HG03280 (cell line): Measurements from ENCODE around the gene ADCY4.

Experiments used
- ATAC-seq: cut with Tn5 transposase; IDR thresholded peaks from one replicate; pipeline ENCODE4 v1.9.1; 2021; ENCODE audit warnings: mild to moderate bottlenecking, moderate library complexity; ENCODE audit not compliant: unreplicated experiment

ADCY4 gene

DNA sequence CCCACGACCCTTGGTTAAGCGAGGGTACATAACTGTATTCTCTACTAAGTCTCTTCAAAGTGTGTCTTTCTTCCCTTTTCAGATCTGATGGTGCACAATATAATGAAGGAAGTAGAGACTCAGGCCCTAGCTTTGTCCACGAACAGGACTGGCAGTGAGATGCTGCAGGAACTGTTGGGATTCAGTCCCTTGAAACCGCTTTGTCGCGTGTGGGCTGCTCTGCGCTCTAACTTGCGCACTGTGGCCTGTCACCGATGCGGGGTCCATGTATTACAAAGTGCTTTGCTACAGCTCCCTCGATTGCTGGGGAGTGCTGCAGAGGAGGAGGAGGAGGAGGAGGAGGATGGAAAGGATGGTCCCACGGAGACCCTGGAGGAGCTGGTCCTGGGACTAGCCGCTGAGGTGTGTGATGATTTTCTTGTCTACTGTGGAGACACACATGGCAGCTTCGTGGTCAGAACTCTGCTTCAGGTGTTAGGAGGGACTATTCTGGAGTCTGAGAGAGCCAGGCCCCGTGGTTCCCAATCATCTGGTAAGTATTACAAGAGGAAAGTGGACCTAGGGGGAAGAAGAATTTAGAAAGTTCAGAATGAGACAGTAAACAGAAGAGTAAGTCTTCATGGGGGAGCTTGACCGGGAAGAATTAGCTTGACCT, 34.4 kb downstream of the ADCY4 start:
- ATAC-seq: no peak

DNA sequence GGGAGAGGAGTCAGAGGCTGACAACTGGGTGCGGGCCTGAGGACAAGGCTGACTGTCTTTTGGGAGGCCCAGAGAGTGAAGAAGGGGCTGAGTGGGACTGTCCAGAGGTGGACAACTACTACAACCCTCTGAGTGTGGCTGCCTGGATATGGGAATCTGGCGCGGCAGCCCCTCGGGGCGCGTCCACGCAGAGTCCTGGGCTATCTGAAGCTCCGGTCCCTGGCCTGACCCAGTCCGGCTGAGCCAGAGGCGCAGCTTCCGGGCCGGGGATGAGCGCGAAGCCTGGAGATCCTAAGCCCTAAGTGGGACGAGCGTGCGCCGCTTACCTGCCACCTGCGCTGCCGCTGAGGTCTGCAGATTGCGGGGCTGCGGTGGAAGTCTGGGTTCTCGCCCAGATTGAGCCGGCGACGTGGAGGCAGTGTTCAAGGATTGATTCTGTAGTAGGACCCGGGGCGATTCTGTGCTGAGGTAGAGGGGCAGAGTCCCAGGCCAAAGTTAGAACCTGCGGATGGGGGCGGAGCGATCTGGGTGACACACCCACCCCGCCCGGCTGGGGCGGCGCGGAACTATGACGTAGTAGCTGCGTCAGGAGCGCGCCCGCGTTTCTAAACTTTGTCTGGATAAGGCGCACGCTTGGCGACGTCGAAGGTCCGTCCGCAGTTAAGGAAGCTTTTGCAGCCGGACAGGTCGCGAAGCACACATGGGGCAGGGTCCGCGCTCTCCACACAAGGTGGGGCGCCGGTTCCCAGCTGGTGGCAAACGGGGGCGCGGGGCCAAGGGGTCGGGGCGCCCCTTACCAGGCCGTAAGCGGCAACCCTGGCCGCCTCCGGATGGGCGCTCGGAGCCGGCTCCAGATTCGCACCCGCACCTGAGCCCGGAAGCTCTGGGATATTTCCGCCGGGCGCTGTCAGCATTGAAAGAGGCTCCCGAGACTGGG, 35.3 kb downstream of the ADCY4 start, which contains the start of the genes DHRS1 and NOP9:
Gene DHRS1, minus strand, starts transcription at position 526 of the 937 bp plus-strand sequence. CDS start 674 bp downstream, outside the sequence.
Gene NOP9, plus strand, starts transcription at position 596 of the 937 bp plus-strand sequence. Its CDS starts 105 bp downstream, at position 701.
- peak; percentile 77 for ATAC-seq

DNA sequence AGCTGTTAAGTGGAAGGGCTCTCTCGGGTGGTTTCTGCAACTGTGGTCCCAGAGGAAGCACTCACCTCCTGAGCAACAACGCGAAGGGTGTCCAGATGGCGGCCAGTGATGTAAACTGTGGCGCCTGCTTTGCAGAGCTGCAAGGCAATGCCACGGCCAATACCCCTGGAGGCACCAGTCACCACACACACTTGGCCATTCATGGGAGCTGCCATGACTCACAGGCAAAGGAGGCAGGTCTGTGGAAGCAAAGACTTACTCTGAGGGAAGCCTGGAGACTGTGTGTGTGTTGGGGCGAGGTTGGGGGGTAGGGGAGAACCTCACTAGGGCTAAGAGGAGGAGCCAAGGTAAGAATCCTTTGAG, 36.0 kb downstream of the ADCY4 start:
- ATAC-seq: peak; percentile 4

DNA sequence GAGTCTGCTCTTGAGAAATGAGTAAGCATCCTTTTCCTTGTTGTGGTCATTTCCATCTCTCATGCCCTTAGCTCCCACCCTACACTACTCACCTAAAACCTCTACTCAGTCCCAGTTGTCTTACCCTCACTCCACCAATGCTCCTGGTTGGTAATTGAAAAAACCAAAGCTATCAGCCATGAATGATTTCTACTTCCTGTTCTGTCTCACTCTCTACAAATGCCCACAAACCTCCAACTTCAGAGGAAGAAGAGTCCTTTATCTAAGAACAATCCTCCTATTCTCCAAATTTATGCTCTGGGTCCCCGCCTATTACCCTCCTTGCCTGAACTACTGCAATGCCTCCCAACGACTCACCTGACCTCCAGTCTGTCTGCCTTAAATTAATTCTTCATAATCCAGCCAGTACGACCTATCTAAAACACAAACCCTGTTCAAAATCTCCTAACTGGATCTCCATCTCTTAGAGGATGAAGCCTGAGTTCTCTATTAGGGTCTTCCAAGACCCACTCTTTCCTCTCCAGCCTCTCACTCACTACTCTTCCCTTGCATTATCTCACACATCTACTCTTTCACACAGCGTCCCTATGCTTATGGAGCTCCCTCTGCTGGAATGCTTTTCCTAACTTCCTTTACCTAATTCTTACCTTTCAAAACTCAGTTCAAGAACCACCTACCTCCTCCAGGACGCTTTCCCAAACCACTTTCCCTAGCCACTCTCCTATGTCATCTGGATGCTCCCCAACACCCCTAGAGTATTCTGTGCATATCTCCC, 37.5 kb downstream of the ADCY4 start:
- no peak for ATAC-seq

DNA sequence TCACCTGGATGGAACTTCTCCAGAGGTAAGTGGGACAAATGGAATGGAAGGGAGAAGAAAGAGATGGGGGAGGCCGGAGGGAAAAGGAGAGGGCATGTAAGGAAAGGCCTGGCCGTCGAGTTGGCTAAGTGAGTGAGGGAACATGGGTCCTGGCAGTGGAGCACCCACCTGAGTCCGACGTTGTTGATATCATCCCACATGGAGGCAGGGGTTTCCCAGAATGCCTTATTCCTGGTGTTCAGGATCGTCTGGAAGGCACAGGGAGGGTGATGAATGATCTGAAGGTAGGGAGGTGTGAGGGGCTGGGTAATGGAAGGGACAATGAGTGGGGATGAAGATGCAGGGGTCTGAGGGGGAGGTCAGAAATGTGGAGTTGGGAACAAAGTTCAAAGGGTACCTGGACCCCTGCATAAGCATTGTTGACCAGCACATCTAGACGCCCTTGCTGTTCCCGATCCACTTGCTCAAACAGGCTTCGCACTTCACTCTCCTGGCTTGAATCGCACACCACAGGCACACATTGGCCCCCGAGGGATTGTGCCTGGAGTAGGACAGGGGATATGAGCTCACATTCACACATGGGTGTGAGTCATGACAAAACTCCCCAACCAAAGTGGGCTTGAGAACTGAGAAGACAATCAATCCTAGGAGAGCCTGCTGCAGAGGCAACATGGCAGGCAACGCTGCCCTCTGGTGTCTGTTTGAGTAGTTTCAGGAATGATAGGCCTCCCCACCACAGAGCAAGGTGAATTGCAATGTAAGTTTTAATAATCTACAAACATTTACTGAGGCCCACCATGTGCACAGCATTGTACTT, 38.3 kb downstream of the ADCY4 start:
- ATAC-seq: peak; percentile 46

DNA sequence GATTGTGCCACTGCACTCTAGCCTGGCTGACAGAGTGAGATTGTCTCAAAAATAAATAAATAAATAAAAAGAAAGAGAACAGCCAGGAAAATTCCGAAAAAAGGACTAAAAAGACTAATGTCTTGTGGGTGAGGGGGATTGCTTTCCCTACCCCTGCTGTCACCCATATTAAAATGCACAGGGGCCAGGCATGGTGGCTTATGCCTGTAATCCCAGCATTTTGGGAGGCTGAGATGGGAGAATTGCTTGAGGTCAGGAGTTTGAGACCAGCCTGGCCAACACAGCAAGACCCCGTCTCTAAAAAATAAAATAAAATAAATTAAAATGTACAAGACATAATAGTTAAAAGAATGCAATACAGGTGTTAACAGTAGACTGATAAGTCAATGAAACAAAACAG, 41.3 kb downstream of the ADCY4 start:
- no peak for ATAC-seq

DNA sequence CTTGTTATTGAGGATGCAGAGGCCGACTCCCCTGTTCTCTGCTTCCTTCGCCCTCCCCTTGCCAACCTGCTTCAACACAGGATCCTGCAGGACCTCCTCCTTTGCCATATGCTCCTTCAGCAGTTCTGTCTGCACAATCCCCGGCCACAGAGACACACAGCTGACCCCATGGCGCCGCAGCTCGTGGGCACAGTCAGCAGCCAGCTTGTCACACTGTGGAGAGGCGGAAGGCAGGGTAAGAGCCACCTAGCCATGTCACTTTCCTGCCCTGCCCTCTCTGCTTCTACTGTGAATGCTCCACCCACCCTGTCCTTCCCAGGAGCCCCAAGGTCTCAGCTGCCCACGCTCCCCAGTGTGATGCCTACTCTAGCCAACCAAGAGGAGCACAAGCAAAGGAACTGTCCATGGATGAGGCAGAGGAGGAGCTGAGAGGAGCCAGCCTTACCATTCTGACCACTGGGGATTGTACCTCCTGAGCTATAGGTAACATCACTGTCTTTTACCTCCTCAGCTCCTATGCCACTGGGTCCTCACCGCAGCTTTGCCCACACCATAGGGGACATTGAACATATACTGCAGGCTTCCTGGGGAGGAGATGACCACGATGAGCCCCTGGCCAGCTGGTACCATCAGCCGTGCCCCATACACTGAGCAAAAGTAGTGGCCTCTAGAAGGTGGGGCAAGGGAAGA, 42.6 kb downstream of the ADCY4 start:
- no peak for ATAC-seq

DNA sequence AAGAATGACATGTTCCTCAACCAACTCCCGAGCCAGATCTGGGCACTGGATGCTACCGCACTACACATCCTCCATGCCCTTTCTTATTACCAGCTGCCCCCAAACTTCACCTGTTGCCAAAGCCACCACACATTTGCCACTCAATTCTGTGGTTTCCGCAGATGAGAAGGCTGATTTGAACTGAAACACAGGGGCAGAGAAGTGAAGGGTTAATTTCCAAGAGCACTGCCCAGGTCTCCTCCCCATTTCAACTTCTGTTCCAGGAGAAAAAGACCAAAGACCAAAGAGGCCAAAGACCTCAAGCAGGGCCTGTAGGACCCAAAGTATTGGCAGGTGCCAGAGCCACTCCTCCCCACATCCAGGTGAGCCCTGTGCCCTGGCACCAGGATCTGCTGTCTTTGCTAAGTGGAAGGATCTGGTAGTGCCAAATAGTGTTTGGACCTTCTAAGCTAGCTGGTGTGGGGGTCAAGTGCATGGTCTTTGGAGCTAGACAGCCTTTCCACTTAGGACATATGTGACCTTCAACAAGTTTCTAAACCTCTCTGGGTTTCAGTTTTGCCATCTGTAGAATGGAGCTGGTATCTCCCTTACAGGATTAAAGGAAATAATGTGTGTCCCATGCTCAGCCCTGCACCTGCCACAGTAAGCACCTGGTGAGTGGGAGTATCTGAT, 43.3 kb downstream of the ADCY4 start:
- ATAC-seq: no peak

DNA sequence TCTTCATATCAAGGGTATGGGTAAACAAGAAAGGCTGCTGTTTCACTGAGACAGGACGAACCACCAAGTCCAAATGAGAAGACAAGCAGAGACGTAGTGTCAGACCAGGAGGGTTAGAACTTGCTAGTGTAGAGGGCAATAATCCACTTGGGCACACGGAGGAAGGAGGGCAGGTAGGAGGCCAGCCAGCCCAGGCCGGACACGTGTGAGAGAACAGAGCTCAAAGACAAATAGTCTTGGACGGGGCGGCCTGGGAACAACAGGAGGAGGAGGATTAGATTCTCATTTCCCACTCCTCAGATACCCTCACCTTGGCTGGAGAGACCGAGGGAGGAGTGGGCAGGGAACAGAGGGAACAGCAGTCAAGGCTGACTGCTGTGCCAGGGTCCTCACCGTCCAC, 44.1 kb downstream of the ADCY4 start:
- no peak for ATAC-seq

DNA sequence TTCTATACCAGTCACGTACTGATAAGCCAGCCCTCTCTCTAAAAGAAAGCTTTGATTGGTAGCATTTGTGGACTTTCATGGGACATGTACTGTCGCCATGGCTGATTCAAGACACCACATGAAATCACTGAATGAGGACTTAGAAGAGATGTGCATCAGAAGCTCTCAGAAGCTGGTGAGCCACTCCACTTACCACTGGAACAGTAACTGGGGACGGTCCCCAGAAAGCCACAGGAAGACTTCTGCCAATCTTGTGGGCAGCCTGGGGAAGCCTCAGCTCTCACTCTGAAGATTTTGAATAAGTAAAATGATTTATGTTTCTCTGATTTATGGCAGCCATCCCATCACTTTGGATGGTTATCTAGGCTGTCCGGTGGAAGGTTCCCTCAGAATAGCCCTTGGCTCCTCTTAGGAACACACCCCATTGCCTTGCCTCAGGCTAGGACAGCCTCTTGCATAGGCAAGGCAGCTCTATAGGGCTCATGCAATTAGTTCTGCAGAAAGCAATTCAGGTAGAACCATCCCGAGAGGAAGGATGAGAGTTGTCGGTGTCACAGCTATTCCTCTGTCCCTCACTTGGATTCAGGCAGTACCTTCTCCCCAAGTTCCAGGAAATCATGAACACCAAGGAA, 45.1 kb downstream of the ADCY4 start:
- ATAC-seq: no peak

DNA sequence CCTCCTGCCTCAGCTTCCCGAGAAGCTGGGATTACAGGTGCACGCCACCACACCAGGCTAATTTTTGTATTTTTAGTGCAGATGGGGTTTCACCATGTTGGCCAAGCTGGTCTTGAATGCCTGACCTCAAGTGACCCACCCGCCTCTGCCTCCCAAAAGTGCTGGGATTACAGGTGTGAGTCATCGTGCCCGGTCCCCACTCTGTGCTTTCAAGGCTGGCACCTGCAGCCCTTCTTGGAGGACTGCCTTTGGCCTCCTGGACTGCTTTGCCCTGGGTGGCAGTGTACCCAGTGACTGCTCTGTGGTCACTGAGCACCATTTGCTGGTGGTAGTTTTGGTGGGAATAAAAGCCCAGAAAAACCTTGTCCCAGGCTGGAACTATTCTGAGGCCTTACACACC, 47.9 kb downstream of the ADCY4 start:
- ATAC-seq: no peak

DNA sequence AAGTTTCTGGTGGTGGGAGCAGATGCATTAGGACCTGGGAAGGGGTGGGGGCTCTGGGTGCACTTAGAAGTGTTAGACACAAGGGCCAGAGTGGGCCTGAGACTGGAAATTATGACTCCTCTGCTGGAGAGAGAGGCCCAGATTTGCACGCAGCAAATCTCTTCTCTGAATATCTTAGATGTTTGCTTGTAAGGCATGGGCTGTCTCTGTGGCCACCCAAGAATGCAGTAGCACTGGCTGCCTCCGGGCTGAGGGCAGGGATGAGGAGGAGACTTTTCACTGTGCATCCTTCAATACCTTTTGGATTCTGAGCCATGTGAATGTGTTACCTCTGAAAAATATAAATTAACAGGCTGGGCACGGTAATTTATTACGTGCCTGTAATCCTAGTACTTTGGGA, 49.5 kb downstream of the ADCY4 start:
- ATAC-seq: no peak

DNA sequence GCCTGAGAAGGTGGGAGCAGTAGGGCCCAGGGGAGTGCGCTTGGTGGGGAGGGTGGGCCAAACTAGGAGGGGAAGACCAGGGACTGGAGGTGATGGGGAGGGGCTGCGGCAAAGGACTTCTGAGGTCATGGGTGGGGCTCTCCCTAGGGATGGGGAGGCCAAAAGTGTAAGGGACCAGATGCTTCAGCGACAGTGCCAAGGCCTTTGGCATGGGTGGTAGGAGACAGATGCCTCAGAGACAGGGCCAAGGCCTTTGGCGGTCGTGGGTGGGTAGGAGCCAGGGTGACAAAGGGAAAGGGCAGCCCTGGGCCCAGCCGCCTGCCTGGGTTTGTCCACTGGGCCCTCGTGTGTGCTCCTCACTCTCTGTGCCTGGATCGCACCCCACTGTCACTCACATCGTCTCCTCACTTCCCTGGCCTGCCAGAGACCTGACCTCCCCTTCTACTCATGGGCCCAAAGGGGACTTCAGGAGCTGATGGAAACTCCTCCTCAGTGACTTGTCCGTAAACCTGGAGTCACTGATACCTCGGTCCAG, 50.3 kb downstream of the ADCY4 start:
- ATAC-seq: no peak

DNA sequence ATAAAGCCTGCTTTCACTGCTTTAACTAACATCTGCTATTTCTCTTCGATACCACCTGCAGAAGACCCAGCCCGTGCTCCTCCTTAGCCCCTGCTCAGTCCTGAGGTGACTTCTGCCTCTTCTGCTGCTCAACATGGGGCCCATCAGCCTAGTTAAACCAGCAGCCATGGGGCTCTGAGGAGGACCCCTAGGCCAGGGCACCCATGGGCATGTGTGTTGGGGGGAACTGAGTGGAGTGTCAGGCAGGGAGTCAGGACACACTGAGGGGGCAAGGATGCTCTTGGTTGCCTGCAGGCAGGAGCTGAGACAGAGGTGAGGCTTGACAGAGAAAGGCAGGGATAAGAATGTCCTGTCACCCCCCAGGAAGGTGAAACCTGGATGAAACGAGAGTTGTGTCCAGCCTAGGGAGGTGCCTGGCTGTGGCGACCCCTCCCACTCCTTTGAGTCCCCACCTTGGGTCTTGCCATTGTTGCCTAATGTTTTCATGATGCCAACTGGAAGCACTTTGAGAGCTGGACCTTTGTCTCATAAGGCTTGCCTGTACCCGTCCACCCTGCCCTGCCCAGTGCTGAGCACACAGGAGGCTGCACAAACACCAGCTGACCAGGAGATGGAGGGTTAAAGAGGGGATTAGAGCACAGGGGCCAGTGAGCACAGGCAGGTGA, 50.9 kb downstream of the ADCY4 start:
- ATAC-seq: no peak

DNA sequence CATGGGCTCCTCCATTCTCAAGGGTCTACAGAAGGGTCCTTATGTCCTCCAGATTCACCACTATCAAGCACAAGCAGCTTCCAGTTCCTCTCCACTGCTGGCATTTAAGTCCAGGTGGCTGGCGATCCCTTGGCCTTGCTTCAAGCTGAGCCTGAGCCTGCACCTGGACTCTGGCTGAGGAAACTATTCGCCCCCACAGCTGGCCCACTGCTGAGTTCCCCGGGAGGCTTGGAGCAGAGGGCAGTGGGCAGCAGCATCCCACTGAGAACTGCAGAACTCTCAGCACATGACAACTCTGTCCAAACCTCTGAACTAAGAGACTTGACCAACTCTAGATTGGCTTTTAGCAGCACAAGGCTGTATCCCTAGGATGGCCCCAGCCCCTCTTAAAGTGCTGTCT, 52.1 kb downstream of the ADCY4 start:
- no peak for ATAC-seq

DNA sequence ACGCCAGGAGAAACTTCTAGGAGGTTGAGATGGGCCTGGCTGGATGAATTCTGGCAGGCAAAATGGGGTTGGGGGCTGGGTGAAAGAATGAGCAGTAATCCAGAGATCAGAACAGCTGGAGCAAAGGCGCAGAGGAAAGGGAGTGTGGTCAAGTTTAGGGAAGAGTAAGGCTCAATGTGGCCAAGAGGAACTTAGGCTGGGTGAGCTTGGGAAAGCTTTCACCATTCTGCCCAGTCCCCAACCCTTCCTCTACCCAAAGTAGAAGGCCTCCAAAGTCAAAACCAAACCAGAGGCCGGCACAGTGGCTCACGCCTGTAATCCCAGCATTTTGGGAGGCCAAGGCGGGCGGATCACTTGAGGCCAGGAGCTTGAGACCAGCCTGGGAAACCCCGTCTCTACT, 53.2 kb downstream of the ADCY4 start:
- ATAC-seq: no peak

DNA sequence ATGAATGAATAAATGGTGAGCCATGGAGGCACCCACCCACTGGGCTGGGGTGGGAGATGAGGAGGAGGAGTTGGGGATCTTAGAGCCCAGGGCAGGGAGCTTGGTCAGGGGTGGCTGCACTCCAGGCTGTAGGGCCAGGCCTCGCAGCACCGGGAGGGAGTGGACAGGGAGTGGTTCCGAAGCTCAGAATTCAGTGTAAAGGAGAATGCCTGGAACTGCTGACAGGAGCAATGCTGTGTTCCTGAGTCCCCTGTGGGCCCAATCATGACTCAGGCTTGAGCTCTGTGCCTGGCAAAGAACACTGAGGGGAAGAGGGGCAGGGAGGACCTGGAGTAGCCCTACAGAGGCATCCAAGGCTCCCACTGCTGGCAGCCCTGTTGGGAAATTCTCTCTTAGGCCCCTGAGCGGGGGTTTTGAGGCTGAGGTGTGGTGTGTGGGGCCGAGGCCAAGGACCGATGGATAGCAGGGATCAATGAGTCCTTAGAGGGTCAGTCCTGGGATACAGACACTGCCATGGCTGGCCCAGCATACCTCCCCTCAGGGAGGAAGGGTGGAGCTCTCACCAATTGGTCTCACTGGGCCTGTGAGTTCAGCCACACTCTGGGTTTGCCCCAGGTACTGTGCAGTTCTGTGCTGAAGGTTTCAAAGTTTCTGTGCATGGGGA, 53.9 kb downstream of the ADCY4 start:
- no peak for ATAC-seq
